Measurements from ENCODE around the gene ERCC2. TPM values are rescaled to one million over a fixed set of nuclear protein-coding genes. Genes with fewer than 3 reads are reported as not detected.
"Not testable (repeated sequence)": the region's sequence is repeated elsewhere in the genome, so short reads cannot be mapped to it uniquely, and the experiment has no call there.

The ERCC2 gene
- total RNA-seq, 1 experiment from 2014 or later: 59.2 TPM

DNA sequence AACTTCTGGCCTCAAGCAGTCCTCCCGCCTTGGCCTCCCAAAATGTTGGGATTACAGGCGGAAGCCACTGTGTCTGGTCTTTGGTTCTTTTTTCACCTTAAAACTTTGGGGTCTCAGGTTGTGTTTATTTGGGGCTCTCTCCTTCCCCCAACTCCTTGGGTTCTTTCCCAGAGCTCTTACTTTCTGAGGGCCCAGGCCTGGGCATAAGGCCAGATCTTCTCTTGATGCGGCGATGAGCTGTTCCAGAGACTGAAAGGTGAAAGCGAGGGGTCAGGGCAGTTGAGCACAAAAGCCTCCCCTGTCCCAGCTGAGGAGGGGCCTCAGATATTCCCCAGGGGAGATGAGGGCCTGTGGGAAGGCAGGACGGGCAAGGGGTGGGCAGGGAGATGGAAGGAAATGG, 43.1 kb upstream of the ERCC2 start:
- Histone ChIP-seq H3K4me1 (ENCODE audit: insufficient read depth, low read length, poor library complexity, severe bottlenecking) (no peaks in the 10 kb centered on the region), H3K27ac (ENCODE audit: low read depth, low read length, poor library complexity, severe bottlenecking) (no peak overlapping the region), H3K27me3 (replicated peaks; ENCODE audit: insufficient read depth, low read depth, low read length, poor library complexity) (no peaks in the 10 kb centered on the region), H3K4me3 (ENCODE audit: low read depth, low read length, poor library complexity, severe bottlenecking) (no peak overlapping the region), H3K36me3 (ENCODE audit: insufficient read depth, low read length, poor library complexity, severe bottlenecking) (peaks cover 39% of the 10 kb centered on the region), H3K9me3 (ENCODE audit: low read depth, low read length, poor library complexity, severe bottlenecking) (no peaks in the 10 kb centered on the region)
- ChIA-PET CTCF (no interaction called here), POLR2A (ENCODE audit: low non-redundant PET) (no interaction called here)
- DNase-seq (ENCODE audit: low spot score): no peak
- TF ChIP-seq EZH2 (IDR thresholded peaks at IDR 0.05; ENCODE audit: borderline replicate concordance, low read depth, low read length, poor library complexity, severe bottlenecking): no peak
- TF ChIP-seq, protein P1, sequence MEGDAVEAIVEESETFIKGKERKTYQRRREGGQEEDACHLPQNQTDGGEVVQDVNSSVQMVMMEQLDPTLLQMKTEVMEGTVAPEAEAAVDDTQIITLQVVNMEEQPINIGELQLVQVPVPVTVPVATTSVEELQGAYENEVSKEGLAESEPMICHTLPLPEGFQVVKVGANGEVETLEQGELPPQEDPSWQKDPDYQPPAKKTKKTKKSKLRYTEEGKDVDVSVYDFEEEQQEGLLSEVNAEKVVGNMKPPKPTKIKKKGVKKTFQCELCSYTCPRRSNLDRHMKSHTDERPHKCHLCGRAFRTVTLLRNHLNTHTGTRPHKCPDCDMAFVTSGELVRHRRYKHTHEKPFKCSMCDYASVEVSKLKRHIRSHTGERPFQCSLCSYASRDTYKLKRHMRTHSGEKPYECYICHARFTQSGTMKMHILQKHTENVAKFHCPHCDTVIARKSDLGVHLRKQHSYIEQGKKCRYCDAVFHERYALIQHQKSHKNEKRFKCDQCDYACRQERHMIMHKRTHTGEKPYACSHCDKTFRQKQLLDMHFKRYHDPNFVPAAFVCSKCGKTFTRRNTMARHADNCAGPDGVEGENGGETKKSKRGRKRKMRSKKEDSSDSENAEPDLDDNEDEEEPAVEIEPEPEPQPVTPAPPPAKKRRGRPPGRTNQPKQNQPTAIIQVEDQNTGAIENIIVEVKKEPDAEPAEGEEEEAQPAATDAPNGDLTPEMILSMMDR (conservative IDR thresholded peaks at IDR 0.05; ENCODE audit: low read depth, low read length): no peak
- intact Hi-C loops (cut with micrococcal nuclease; ENCODE audit: unreplicated experiment): no loop called here
- no TSS peak for BruUV-seq (replicated peaks)

DNA sequence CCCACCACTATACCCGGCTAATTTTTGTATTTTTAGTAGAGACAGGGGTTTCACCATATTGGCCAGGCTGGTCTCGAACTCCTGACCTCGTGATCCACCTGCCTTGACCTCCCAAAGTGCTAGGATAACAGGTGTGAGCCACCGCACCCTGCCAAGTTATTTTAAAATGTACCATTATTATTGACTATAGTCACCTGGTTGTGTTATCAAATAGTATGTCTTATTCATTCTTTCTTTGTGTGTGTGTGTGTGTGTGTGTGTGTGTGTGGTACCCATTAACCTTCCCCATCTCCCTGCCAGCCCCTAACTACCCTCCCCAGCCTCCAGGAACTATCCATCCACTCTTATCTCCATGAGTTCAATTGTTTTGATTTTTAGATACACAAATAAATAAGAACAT, 40.0 kb upstream of the ERCC2 start:
- H3K27me3 ChIP-seq (replicated peaks; ENCODE audit: insufficient read depth, low read depth, low read length, poor library complexity); H3K4me1 ChIP-seq (ENCODE audit: insufficient read depth, low read length, poor library complexity, severe bottlenecking); BruUV-seq (replicated peaks); H3K27ac ChIP-seq (ENCODE audit: low read depth, low read length, poor library complexity, severe bottlenecking); DNase-seq (ENCODE audit: low spot score); H3K9me3 ChIP-seq (ENCODE audit: low read depth, low read length, poor library complexity, severe bottlenecking); CTCF ChIA-PET; intact Hi-C loops (cut with micrococcal nuclease; ENCODE audit: unreplicated experiment); H3K4me3 ChIP-seq (ENCODE audit: low read depth, low read length, poor library complexity, severe bottlenecking): not testable (repeated sequence)
- POLR2A ChIA-PET (ENCODE audit: low non-redundant PET): interaction anchor here (0.7 kb wide), 1 partner anchor 1568 kb away, joined by 4 read pairs; no protein-coding TSS in a partner anchor
- H3K36me3 ChIP-seq (ENCODE audit: insufficient read depth, low read length, poor library complexity, severe bottlenecking): peaks cover 24% of the 10 kb centered on the region

DNA sequence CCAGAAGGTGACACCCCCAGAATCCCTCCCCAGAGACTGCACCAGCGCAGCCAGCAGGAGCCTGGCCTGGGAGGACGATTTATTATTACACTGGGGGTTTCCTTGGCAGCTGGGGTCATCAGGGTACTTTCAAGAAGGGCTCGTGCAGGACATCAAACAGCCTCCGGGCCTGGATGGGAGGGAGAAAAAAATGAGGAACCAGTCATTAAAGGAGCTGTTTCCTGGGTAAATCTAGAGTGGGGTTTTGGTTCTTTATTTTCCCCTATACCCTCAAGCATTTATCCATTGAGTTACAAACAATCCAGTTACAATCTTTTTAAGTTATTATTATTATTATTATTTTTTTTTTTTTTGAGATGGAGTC, 39.2 kb upstream of the ERCC2 start:
- BruUV-seq (replicated peaks): no TSS peak
- no peak for DNase-seq (ENCODE audit: low spot score)
- Histone ChIP-seq H3K27ac (ENCODE audit: low read depth, low read length, poor library complexity, severe bottlenecking) (no peak overlapping the region), H3K9me3 (ENCODE audit: low read depth, low read length, poor library complexity, severe bottlenecking) (no peaks in the 10 kb centered on the region), H3K36me3 (ENCODE audit: insufficient read depth, low read length, poor library complexity, severe bottlenecking) (peaks cover 21% of the 10 kb centered on the region), H3K27me3 (replicated peaks; ENCODE audit: insufficient read depth, low read depth, low read length, poor library complexity) (no peaks in the 10 kb centered on the region), H3K4me3 (ENCODE audit: low read depth, low read length, poor library complexity, severe bottlenecking) (no peak overlapping the region), H3K4me1 (ENCODE audit: insufficient read depth, low read length, poor library complexity, severe bottlenecking) (no peaks in the 10 kb centered on the region)
- intact Hi-C loops (cut with micrococcal nuclease; ENCODE audit: unreplicated experiment): no loop called here
- ChIA-PET POLR2A (ENCODE audit: low non-redundant PET) (no interaction called here), CTCF (interaction anchor here (0.6 kb wide), 1 partner anchor 235 kb away, joined by 10 read pairs; no protein-coding TSS in a partner anchor)
- no peak for TF ChIP-seq EZH2 (IDR thresholded peaks at IDR 0.05; ENCODE audit: borderline replicate concordance, low read depth, low read length, poor library complexity, severe bottlenecking)
- TF ChIP-seq, protein P1 (conservative IDR thresholded peaks at IDR 0.05; ENCODE audit: low read depth, low read length): no peak

DNA sequence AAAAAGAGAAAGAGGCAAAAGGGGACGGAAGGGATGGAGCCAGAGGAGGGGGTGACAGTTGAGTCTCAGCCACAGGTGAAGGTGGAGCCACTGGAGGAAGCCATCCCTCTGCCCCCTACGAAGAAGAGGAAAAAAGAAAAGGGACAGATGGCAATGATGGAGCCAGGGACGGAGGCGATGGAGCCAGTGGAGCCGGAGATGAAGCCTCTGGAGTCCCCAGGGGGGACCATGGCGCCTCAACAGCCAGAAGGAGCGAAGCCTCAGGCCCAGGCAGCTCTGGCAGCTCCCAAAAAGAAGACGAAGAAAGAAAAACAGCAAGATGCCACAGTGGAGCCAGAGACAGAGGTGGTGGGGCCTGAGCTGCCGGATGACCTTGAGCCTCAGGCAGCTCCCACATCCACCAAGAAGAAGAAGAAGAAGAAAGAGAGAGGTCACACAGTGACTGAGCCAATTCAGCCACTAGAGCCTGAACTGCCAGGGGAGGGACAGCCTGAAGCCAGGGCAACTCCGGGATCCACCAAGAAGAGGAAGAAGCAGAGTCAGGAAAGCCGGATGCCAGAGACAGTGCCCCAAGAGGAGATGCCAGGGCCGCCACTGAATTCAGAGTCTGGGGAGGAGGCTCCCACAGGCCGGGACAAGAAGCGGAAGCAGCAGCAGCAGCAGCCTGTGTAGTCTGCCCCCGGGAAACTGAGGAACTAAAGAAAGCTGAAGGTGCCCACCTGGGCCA, 38.6 kb upstream of the ERCC2 start:
- POLR2A ChIA-PET (ENCODE audit: low non-redundant PET): no interaction called here
- TF ChIP-seq EZH2 (IDR thresholded peaks at IDR 0.05; ENCODE audit: borderline replicate concordance, low read depth, low read length, poor library complexity, severe bottlenecking): no peak
- no peak for DNase-seq (ENCODE audit: low spot score)
- no peak overlapping the region for H3K4me3 ChIP-seq (ENCODE audit: low read depth, low read length, poor library complexity, severe bottlenecking)
- no peaks in the 10 kb centered on the region for H3K27me3 ChIP-seq (replicated peaks; ENCODE audit: insufficient read depth, low read depth, low read length, poor library complexity)
- CTCF ChIA-PET: no interaction called here
- H3K9me3 ChIP-seq (ENCODE audit: low read depth, low read length, poor library complexity, severe bottlenecking): no peaks in the 10 kb centered on the region
- H3K27ac ChIP-seq (ENCODE audit: low read depth, low read length, poor library complexity, severe bottlenecking): no peak overlapping the region
- intact Hi-C loops (cut with micrococcal nuclease; ENCODE audit: unreplicated experiment): no loop called here
- H3K4me1 ChIP-seq (ENCODE audit: insufficient read depth, low read length, poor library complexity, severe bottlenecking): peaks cover 2% of the 10 kb centered on the region
- BruUV-seq (replicated peaks): TSS peak; percentile 63
- H3K36me3 ChIP-seq (ENCODE audit: insufficient read depth, low read length, poor library complexity, severe bottlenecking): peaks cover 16% of the 10 kb centered on the region

Data from A673 (cell line).